Activated B cell treated with CpG ODN at 0.5 μM for 24 hours (primary cell): ENCODE results near the gene SLC13A3. TPM values are rescaled to one million over a fixed set of nuclear protein-coding genes. Genes with fewer than 3 reads are reported as not detected.

Experiments used
- ATAC-seq: fragments of 200-7000 bp; cut with Tn5 transposase; one replicate; pipeline ENCODE4 v1.10.0; 2021; ENCODE audit warnings: low read depth, mild to moderate bottlenecking, moderate library complexity
- CTCF ChIA-PET: fragments of 350-600 bp; sonication (Branson Sonifier 250); formaldehyde crosslinking; loops from one replicate; lab custom pipeline; 2021; ENCODE audit warnings: antibody characterized with exemption; lab: Charles Lee
- POLR2A ChIA-PET: fragments of 350-600 bp; sonication (Branson Sonifier 250); formaldehyde crosslinking; loops from one replicate; lab custom pipeline; 2021; ENCODE audit warnings: antibody characterized with exemption; lab: Charles Lee
- DNase-seq: peaks from one replicate; pipeline ENCODE4 v3.0.0; 2022
- H3K27ac Mint-ChIP-seq: one replicate; pipeline ENCODE4 v1.8.0; 2020; ENCODE audit warnings: mixed read lengths
- H3K27me3 Mint-ChIP-seq: one replicate; pipeline ENCODE4 v1.8.0; 2021; ENCODE audit warnings: mixed read lengths
- H3K36me3 Mint-ChIP-seq: one replicate; pipeline ENCODE4 v1.8.0; 2021; ENCODE audit warnings: low read depth, mixed read lengths
- H3K4me1 Mint-ChIP-seq: one replicate; pipeline ENCODE4 v1.8.0; 2021; ENCODE audit warnings: mixed read lengths
- H3K4me3 Mint-ChIP-seq: one replicate; pipeline ENCODE4 v1.8.0; 2020; ENCODE audit warnings: mild to moderate bottlenecking, mixed read lengths
- H3K9me3 Mint-ChIP-seq: one replicate; pipeline ENCODE4 v1.8.0; 2020; ENCODE audit warnings: mixed read lengths
- CTCF ChIP-seq: fragments of 200-600 bp; IDR thresholded peaks from one replicate; pipeline ENCODE4 v1.8.0; 2022; ENCODE audit warnings: antibody characterized with exemption, mild to moderate bottlenecking
- intact Hi-C: fragments of 100-400 bp; cut with micrococcal nuclease; formaldehyde crosslinking; loops from one replicate; pipeline ENCODE4 v1.15.1; 2024
- total RNA-seq: library from RNA; stranded (reverse); gene quantifications from 2 replicates; pipeline ENCODE4 v1.2.3, GENCODE V29; 2022

SLC13A3 gene
- total RNA-seq, 1 donor from 2014 or later, result 0.47 TPM

GRCh38 chr20:46541229-46541935, 109.9 kb downstream of the SLC13A3 start:
- H3K27ac Mint-ChIP-seq, result no peak overlapping the region
- ATAC-seq (no peak), DNase-seq (no peak)
- no peaks in the 10 kb centered on the region for H3K9me3 Mint-ChIP-seq
- H3K4me1 Mint-ChIP-seq, result peaks cover 8% of the 10 kb centered on the region
- H3K4me3 Mint-ChIP-seq, result no peak overlapping the region
- H3K27me3 Mint-ChIP-seq, result peaks cover 17% of the 10 kb centered on the region
- POLR2A ChIA-PET, result no interaction called here
- H3K36me3 Mint-ChIP-seq, result no peaks in the 10 kb centered on the region
- TF ChIP-seq CTCF, result no peak
- CTCF ChIA-PET, result no interaction called here
- intact Hi-C loops, result no loop called here

GRCh38 chr20:46539113-46539512, 112.1 kb downstream of the SLC13A3 start:
- TF ChIP-seq CTCF, result no peak
- Mint-ChIP-seq H3K27me3 (peaks cover 17% of the 10 kb centered on the region), H3K4me1 (no peaks in the 10 kb centered on the region), H3K27ac (no peak overlapping the region), H3K36me3 (no peaks in the 10 kb centered on the region), H3K4me3 (no peak overlapping the region), H3K9me3 (no peaks in the 10 kb centered on the region)
- ChIA-PET CTCF (no interaction called here), POLR2A (no interaction called here)
- intact Hi-C loops, result no loop called here
- ATAC-seq, result no peak
- no peak for DNase-seq

GRCh38 chr20:46530640-46531039, 120.6 kb downstream of the SLC13A3 start:
- no peak for DNase-seq
- H3K36me3 Mint-ChIP-seq, result no peaks in the 10 kb centered on the region
- TF ChIP-seq CTCF, result no peak
- POLR2A ChIA-PET, result no interaction called here
- H3K27ac Mint-ChIP-seq, result no peak overlapping the region
- CTCF ChIA-PET, result no interaction called here
- ATAC-seq, result no peak
- H3K4me3 Mint-ChIP-seq, result no peak overlapping the region
- H3K9me3 Mint-ChIP-seq, result no peaks in the 10 kb centered on the region
- intact Hi-C loops, result no loop called here
- H3K27me3 Mint-ChIP-seq, result peaks cover 13% of the 10 kb centered on the region
- no peaks in the 10 kb centered on the region for H3K4me1 Mint-ChIP-seq

GRCh38 chr20:46523696-46524328, 127.4 kb downstream of the SLC13A3 start:
- ATAC-seq, result no peak
- no peak for TF ChIP-seq CTCF
- Mint-ChIP-seq H3K27ac (no peak overlapping the region), H3K36me3 (no peaks in the 10 kb centered on the region), H3K4me3 (no peak overlapping the region), H3K9me3 (no peaks in the 10 kb centered on the region), H3K27me3 (peaks cover 18% of the 10 kb centered on the region), H3K4me1 (no peaks in the 10 kb centered on the region)
- ChIA-PET CTCF (interaction anchor here (0.9 to 6.3 kb wide), 4 partner anchors 11 to 158 kb away, joined by 3 to 50 read pairs (median 4); partner anchors contain the start of gene ZNF334), POLR2A (no interaction called here)
- DNase-seq, result no peak
- intact Hi-C loops, result no loop called here

GRCh38 chr20:46523108-46523507, 128.2 kb downstream of the SLC13A3 start:
- no peak for TF ChIP-seq CTCF
- Mint-ChIP-seq H3K27ac (no peak overlapping the region), H3K4me1 (no peaks in the 10 kb centered on the region), H3K9me3 (no peaks in the 10 kb centered on the region), H3K36me3 (no peaks in the 10 kb centered on the region), H3K27me3 (peaks cover 16% of the 10 kb centered on the region), H3K4me3 (no peak overlapping the region)
- intact Hi-C loops, result no loop called here
- CTCF ChIA-PET, result interaction anchor here (2.1 to 6.3 kb wide), 3 partner anchors 10 to 158 kb away, joined by 5 to 50 read pairs (median 7); partner anchors contain the start of gene ZNF334
- DNase-seq (no peak), ATAC-seq (no peak)
- POLR2A ChIA-PET, result no interaction called here
